ENCODE results near the gene ATG4D. TPM values are rescaled to one million over a fixed set of nuclear protein-coding genes. Genes with fewer than 3 reads are reported as not detected.
A peak's percentile ranks its signal among the peaks of the same experiment; 100 is the strongest.

The ATG4D gene
- total and polyA plus RNA-seq, 4 donors: 4.7 to 44.4 (median 11.1) TPM

GRCh38 chr19:10602330-10603083 is 58.8 kb downstream of the ATG4D start:
- peak; percentile 93 for DNase-seq (ENCODE audit: low spot score)
- H3K27ac ChIP-seq (ENCODE audit: low read depth in 1 of 2, low read length in 2 of 2): peak overlapping the region; percentile 92 to 93
- peaks cover 0 to 8% (median 1%) of the 10 kb centered on the region in 4 donors for H3K4me1 ChIP-seq (ENCODE audit: control insufficient read depth in 4 of 4, insufficient read depth in 4 of 4, low read length in 3 of 4)
- H3K9me3 ChIP-seq (ENCODE audit: control insufficient read depth in 4 of 4, low read length in 3 of 4): no peaks in the 10 kb centered on the region
- no peaks in the 10 kb centered on the region for H3K36me3 ChIP-seq (ENCODE audit: control insufficient read depth in 4 of 4, insufficient read depth in 3 of 4, low read depth in 1 of 4, low read length in 3 of 4)
- 1% methylated on average over 76 of the region's 76 CpGs for WGBS
- H3K27me3 ChIP-seq (ENCODE audit: control insufficient read depth in 4 of 4, insufficient read depth in 4 of 4, low read length in 3 of 4): no peaks in the 10 kb centered on the region
- TF ChIP-seq FOXA2 (IDR thresholded peaks at IDR 0.05) (no peak), YY1 (IDR thresholded peaks at IDR 0.05) (peak; percentile 5), REST (IDR thresholded peaks at IDR 0.05) (no peak)
- H3K4me3 ChIP-seq (ENCODE audit: low read depth in 1 of 3, low read length in 3 of 3): peak overlapping the region; percentile 53 to 86 (median 84)
- H3K9ac ChIP-seq (ENCODE audit: low read depth in 1 of 2, low read length in 2 of 2): peak overlapping the region; percentile 55 to 90

Small RNAs within 50 kb of the gene (small RNA-seq; reads per million reads assigned to genes)
- gene MIR1238 (not detected), gene RNU7-140P (not detected)

Other genes with a start within 250 kb of the ATG4D start
- under 1 TPM; 0.61 to 0.75 TPM for gene ZGLP1, start 234.1 kb upstream of the ATG4D start, total RNA-seq
- 1 to 10 TPM in 1 of 2 donors, under 1 TPM in 1; 0.89 to 1.2 TPM for gene ZGLP1, start 234.1 kb upstream of the ATG4D start, polyA plus RNA-seq
- 1 to 10 TPM; 5.8 to 5.9 TPM for gene FDX2, start 227.9 kb upstream of the ATG4D start, total RNA-seq
- gene FDX2, start 227.9 kb upstream of the ATG4D start, polyA plus RNA-seq: 10 to 100 TPM; 14.1 to 18.7 TPM
- gene RAVER1, start 210.4 kb upstream of the ATG4D start, total RNA-seq: 10 to 100 TPM in 1 of 2 donors, 1 to 10 TPM in 1; 6.4 to 13.6 TPM
- 1 to 10 TPM; 2.1 to 5.9 TPM for gene RAVER1, start 210.4 kb upstream of the ATG4D start, polyA plus RNA-seq
- 10 to 100 TPM; 15.9 to 18.1 TPM for gene ICAM3, start 204.3 kb upstream of the ATG4D start, total RNA-seq
- 10 to 100 TPM; 24.0 to 62.8 TPM for gene ICAM3, start 204.3 kb upstream of the ATG4D start, polyA plus RNA-seq
- gene TYK2, start 163.3 kb upstream of the ATG4D start, total RNA-seq: 10 to 100 TPM; 59.2 to 60.0 TPM
- 10 to 100 TPM; 47.9 to 63.1 TPM for gene TYK2, start 163.3 kb upstream of the ATG4D start, polyA plus RNA-seq
- 10 to 100 TPM; 46.0 to 52.3 TPM for gene CDC37, start 140.4 kb upstream of the ATG4D start, total RNA-seq
- 10 to 100 TPM; 61.2 to 69.9 TPM for gene CDC37, start 140.4 kb upstream of the ATG4D start, polyA plus RNA-seq
- 1 to 10 TPM; 1.1 to 2.3 TPM for gene PDE4A, start 123.4 kb upstream of the ATG4D start, total RNA-seq
- gene PDE4A, start 123.4 kb upstream of the ATG4D start, polyA plus RNA-seq: 1 to 10 TPM in 1 of 2 donors, under 1 TPM in 1; 0.90 to 1.5 TPM
- gene KEAP1, start 40.5 kb upstream of the ATG4D start, total RNA-seq: 10 to 100 TPM; 45.4 to 62.3 TPM
- gene KEAP1, start 40.5 kb upstream of the ATG4D start, polyA plus RNA-seq: 10 to 100 TPM; 44.3 to 50.6 TPM
- under 1 TPM; 0.17 to 0.56 TPM for gene S1PR5, start 26.5 kb upstream of the ATG4D start, total RNA-seq
- gene S1PR5, start 26.5 kb upstream of the ATG4D start, polyA plus RNA-seq: under 1 TPM; 0.32 to 0.36 TPM
- gene KRI1, start 22.1 kb downstream of the ATG4D start, total RNA-seq: 10 to 100 TPM in 1 of 2 donors, 1 to 10 TPM in 1; 7.0 to 14.1 TPM
- gene KRI1, start 22.1 kb downstream of the ATG4D start, polyA plus RNA-seq: 1 to 10 TPM; 4.6 to 7.1 TPM
- gene CDKN2D, start 25.1 kb downstream of the ATG4D start, total RNA-seq: 10 to 100 TPM in 1 of 2 donors, 1 to 10 TPM in 1; 2.7 to 86.4 TPM
- gene CDKN2D, start 25.1 kb downstream of the ATG4D start, polyA plus RNA-seq: 1 to 10 TPM; 1.6 to 4.4 TPM
- gene AP1M2, start 43.4 kb downstream of the ATG4D start, total RNA-seq: 1 to 10 TPM in 1 of 2 donors, under 1 TPM in 1; 0.42 to 1.3 TPM
- under 1 TPM; 0.57 to 0.83 TPM for gene AP1M2, start 43.4 kb downstream of the ATG4D start, polyA plus RNA-seq
- gene SLC44A2, start 81.6 kb downstream of the ATG4D start, total RNA-seq: 10 to 100 TPM; 13.0 to 21.6 TPM
- 10 to 100 TPM; 12.0 to 13.9 TPM for gene SLC44A2, start 81.6 kb downstream of the ATG4D start, polyA plus RNA-seq
- gene ILF3, start 110.4 kb downstream of the ATG4D start, total RNA-seq: 10 to 100 TPM; 53.8 to 85.1 TPM
- gene ILF3, start 110.4 kb downstream of the ATG4D start, polyA plus RNA-seq: 10 to 100 TPM; 31.7 to 32.0 TPM
- gene QTRT1, start 157.5 kb downstream of the ATG4D start, total RNA-seq: 10 to 100 TPM; 13.2 to 28.3 TPM
- 10 to 100 TPM; 17.1 to 38.1 TPM for gene QTRT1, start 157.5 kb downstream of the ATG4D start, polyA plus RNA-seq
- gene DNM2, start 174.2 kb downstream of the ATG4D start, total RNA-seq: 10 to 100 TPM; 79.5 to 95.1 TPM
- gene DNM2, start 174.2 kb downstream of the ATG4D start, polyA plus RNA-seq: 10 to 100 TPM; 23.1 to 38.6 TPM